ENCODE results near the gene APH1B. TPM values are rescaled to one million over a fixed set of nuclear protein-coding genes. Genes with fewer than 3 reads are reported as not detected.

APH1B gene
- total and polyA plus RNA-seq, 2 of the 4 experiments (the other 2 are of a cell fraction) = 7.0 to 7.7 TPM

- no peak overlapping the region for H2AK5ac ChIP-seq (ENCODE audit: low read depth, low read length)
- H3K23ac ChIP-seq (ENCODE audit: low read depth, low read length) = no peak overlapping the region
- H4K8ac ChIP-seq (ENCODE audit: low read depth in 2 of 2, low read length in 2 of 2) = no peak overlapping the region
- dilution Hi-C loops (cut with HindIII; ENCODE audit: low sequenced_read_pairs, unreplicated experiment) (no loop called here), in situ Hi-C loops (cut with MboI; ENCODE audit: low sequenced_read_pairs) (no loop called here), intact Hi-C loops (cut with micrococcal nuclease) (loop anchor here (5.0 kb wide), 1 partner anchor 98 kb away; the partner anchor contains the start of gene RPS27L)
- POLR2A ChIA-PET (ENCODE audit: unreplicated experiment) = no interaction called here
- H2BK15ac ChIP-seq (ENCODE audit: low read depth, low read length) = no peak overlapping the region
- H2AK9ac ChIP-seq (replicated peaks; ENCODE audit: low read depth, low read length, poor library complexity) = no peak overlapping the region
- no peaks in the 10 kb centered on the region for H3K27me3 ChIP-seq (ENCODE audit: control insufficient read depth, insufficient read depth, low read length)
- no peak overlapping the region for H2AFZ ChIP-seq (replicated peaks; ENCODE audit: low read length, poor library complexity)
- H3K4me1 ChIP-seq (ENCODE audit: control insufficient read depth, insufficient read depth, low read length) = peaks cover 10% of the 10 kb centered on the region
- no peak overlapping the region for H4K5ac ChIP-seq (ENCODE audit: low read depth, low read length)
- no peak overlapping the region for H3K4me2 ChIP-seq (ENCODE audit: low read depth, low read length)
- H3K9me3 ChIP-seq (ENCODE audit: control insufficient read depth, insufficient read depth, low read length) = no peaks in the 10 kb centered on the region
- H3K9me1 ChIP-seq (ENCODE audit: insufficient read depth, low read length) = peaks cover 8% of the 10 kb centered on the region; the same call in 1 of the 2 replicates
- no peak overlapping the region for H3K14ac ChIP-seq (replicated peaks; ENCODE audit: low read depth, low read length)
- peaks cover 3% of the 10 kb centered on the region; the same call in 1 of the 2 replicates for H4K20me1 ChIP-seq (ENCODE audit: insufficient read depth, low read length)
- no peak overlapping the region for H3K4me3 ChIP-seq (ENCODE audit: insufficient read depth, low read depth, low read length)
- ATAC-seq (ENCODE audit: low read depth) (no peak), DNase-seq (no peak)
- no TSS peak for BruUV-seq (replicated peaks)
- H3K79me1 ChIP-seq (ENCODE audit: low read depth in 1 of 2, low read length in 2 of 2) = peaks cover 16 to 28% of the 10 kb centered on the region in 2 experiments; a peak in 3 of 4 replicates
- H2BK20ac ChIP-seq (ENCODE audit: low read depth, low read length) = no peak overlapping the region
- TF ChIP-seq POLR2A (IDR thresholded peaks at IDR 0.05; ENCODE audit: low read depth, low read length) (no peak), RCOR1 (IDR thresholded peaks at IDR 0.05; ENCODE audit: insufficient replicate concordance, low read length) (no peak), CEBPB (IDR thresholded peaks at IDR 0.05; ENCODE audit: low read depth, low read length) (no peak), MAFK (IDR thresholded peaks at IDR 0.05; ENCODE audit: low read depth, low read length) (no peak), RAD21 (IDR thresholded peaks at IDR 0.05; ENCODE audit: low read length) (no peak)
- no peak overlapping the region for H3K56ac ChIP-seq (ENCODE audit: extremely low read depth, insufficient read depth, low read length)
- no peak overlapping the region for H2BK5ac ChIP-seq (ENCODE audit: low read depth, low read length, poor library complexity, severe bottlenecking)
- CTCF ChIA-PET = interaction anchor here (0.6 kb wide), 1 partner anchor 733 kb away, joined by 3 read pairs; no protein-coding TSS in a partner anchor
- peaks cover 16% of the 10 kb centered on the region for H3K36me3 ChIP-seq (ENCODE audit: control insufficient read depth, insufficient read depth, low read length)
- no peak overlapping the region for H2BK120ac ChIP-seq (ENCODE audit: low read depth, low read length)
- no peak overlapping the region for H3K4ac ChIP-seq (ENCODE audit: low read depth, low read length)
- no peak overlapping the region for H3K9ac ChIP-seq (ENCODE audit: low read depth, low read length)
- no peak overlapping the region for H4K91ac ChIP-seq (ENCODE audit: insufficient read depth, low read depth, low read length)
- no CpG with 5 or more reads among the region's 1 CpG for WGBS, 2 experiments (ENCODE audit: extremely low coverage in 2 of 2, insufficient read length in 1 of 2)
- H3K27ac ChIP-seq (ENCODE audit: insufficient read depth, low read length) = no peak overlapping the region
- H3K18ac ChIP-seq (ENCODE audit: low read depth, low read length) = no peak overlapping the region
Measured at GRCh38 chr15:63255489-63255990, 21.9 kb upstream of the APH1B start.

Measured in IMR-90 (cell line).